ENCODE results near the gene GATAD1.

GRCh38 chr7:92433019-92433418 is 14.3 kb upstream of the GATAD1 start:
- TF ChIP-seq CTCF (IDR thresholded peaks at IDR 0.05), result no peak
- no peak for TF ChIP-seq ZBTB21 (CRISPR knock-in tag; IDR thresholded peaks at IDR 0.05; ENCODE audit: borderline replicate concordance)
- TF ChIP-seq PRDM15 (CRISPR knock-in tag; IDR thresholded peaks at IDR 0.05), result no peak
- no peak for TF ChIP-seq KAT7 (CRISPR knock-in tag; IDR thresholded peaks at IDR 0.05; ENCODE audit: borderline replicate concordance)
- TF ChIP-seq, protein P1, sequence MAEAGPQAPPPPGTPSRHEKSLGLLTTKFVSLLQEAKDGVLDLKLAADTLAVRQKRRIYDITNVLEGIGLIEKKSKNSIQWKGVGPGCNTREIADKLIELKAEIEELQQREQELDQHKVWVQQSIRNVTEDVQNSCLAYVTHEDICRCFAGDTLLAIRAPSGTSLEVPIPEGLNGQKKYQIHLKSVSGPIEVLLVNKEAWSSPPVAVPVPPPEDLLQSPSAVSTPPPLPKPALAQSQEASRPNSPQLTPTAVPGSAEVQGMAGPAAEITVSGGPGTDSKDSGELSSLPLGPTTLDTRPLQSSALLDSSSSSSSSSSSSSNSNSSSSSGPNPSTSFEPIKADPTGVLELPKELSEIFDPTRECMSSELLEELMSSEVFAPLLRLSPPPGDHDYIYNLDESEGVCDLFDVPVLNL (CRISPR knock-in tag; IDR thresholded peaks at IDR 0.05; ENCODE audit: borderline replicate concordance, low read depth), result no peak
- no peak for TF ChIP-seq ETV6 (CRISPR knock-in tag; IDR thresholded peaks at IDR 0.05)
- TF ChIP-seq, protein P2, sequence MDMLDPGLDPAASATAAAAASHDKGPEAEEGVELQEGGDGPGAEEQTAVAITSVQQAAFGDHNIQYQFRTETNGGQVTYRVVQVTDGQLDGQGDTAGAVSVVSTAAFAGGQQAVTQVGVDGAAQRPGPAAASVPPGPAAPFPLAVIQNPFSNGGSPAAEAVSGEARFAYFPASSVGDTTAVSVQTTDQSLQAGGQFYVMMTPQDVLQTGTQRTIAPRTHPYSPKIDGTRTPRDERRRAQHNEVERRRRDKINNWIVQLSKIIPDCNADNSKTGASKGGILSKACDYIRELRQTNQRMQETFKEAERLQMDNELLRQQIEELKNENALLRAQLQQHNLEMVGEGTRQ (CRISPR knock-in tag; IDR thresholded peaks at IDR 0.05), result no peak
- TF ChIP-seq ATF1 (CRISPR knock-in tag; IDR thresholded peaks at IDR 0.05), result no peak
- no peak for TF ChIP-seq SP1 (CRISPR knock-in tag; conservative IDR thresholded peaks at IDR 0.05)
- TF ChIP-seq, protein P3, sequence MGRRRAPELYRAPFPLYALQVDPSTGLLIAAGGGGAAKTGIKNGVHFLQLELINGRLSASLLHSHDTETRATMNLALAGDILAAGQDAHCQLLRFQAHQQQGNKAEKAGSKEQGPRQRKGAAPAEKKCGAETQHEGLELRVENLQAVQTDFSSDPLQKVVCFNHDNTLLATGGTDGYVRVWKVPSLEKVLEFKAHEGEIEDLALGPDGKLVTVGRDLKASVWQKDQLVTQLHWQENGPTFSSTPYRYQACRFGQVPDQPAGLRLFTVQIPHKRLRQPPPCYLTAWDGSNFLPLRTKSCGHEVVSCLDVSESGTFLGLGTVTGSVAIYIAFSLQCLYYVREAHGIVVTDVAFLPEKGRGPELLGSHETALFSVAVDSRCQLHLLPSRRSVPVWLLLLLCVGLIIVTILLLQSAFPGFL (CRISPR knock-in tag; IDR thresholded peaks at IDR 0.05; ENCODE audit: borderline replicate concordance), result no peak
- no peak for TF ChIP-seq ATF3 (CRISPR knock-in tag; conservative IDR thresholded peaks at IDR 0.05)
- TF ChIP-seq ZNF317 (CRISPR knock-in tag; IDR thresholded peaks at IDR 0.05; ENCODE audit: borderline replicate concordance, low read depth), result no peak
- no peak for TF ChIP-seq TEAD4 (CRISPR knock-in tag; IDR thresholded peaks at IDR 0.05)

Measured in WTC11 (cell line).